KMS-11 (cell line): ENCODE measurements around the gene SLC35B3.
"Not testable (repeated sequence)": the region's sequence is repeated elsewhere in the genome, so short reads cannot be mapped to it uniquely, and the experiment has no call there.

ENCODE experiments used
- H2AFZ ChIP-seq: fragments of 200-600 bp; sonication (generic); 2 replicates; pipeline ENCODE4 v1.6.1; 2016; ENCODE audit warnings: antibody characterized with exemption, mixed run types, low read depth
- H3K27ac ChIP-seq: fragments of 200-600 bp; sonication (generic); 2 replicates; pipeline ENCODE4 v1.6.1; 2016; ENCODE audit warnings: mild to moderate bottlenecking, mixed run types
- H3K27me3 ChIP-seq: fragments of 200-600 bp; sonication (generic); 2 replicates; pipeline ENCODE4 v1.6.1; 2017; ENCODE audit warnings: mild to moderate bottlenecking, low read depth, mixed run types, moderate library complexity; ENCODE audit not compliant: insufficient read depth
- H3K36me3 ChIP-seq: fragments of 200-600 bp; sonication (generic); 2 replicates; pipeline ENCODE4 v1.6.1; 2017; ENCODE audit warnings: mild to moderate bottlenecking, mixed run types; ENCODE audit not compliant: insufficient read depth
- H3K4me1 ChIP-seq: fragments of 200-600 bp; sonication (generic); 2 replicates; pipeline ENCODE4 v1.6.1; 2016; ENCODE audit warnings: mild to moderate bottlenecking, low read depth, mixed run types; ENCODE audit not compliant: poor library complexity, severe bottlenecking
- H3K4me2 ChIP-seq: fragments of 200-600 bp; sonication (generic); 2 replicates; pipeline ENCODE4 v1.7.0; 2016; ENCODE audit warnings: mild to moderate bottlenecking, mixed run types
- H3K4me3 ChIP-seq: fragments of 200-600 bp; sonication (generic); IDR thresholded peaks from 2 replicates; pipeline ENCODE4 v1.6.1; 2017; ENCODE audit warnings: low read depth, low read length, mixed read lengths; ENCODE audit not compliant: insufficient read depth
- H3K79me2 ChIP-seq: fragments of 200-600 bp; sonication (generic); 2 replicates; pipeline ENCODE4 v1.6.1; 2016; ENCODE audit warnings: low read depth, mixed run types; ENCODE audit not compliant: insufficient read depth
- H3K9ac ChIP-seq: fragments of 200-600 bp; sonication (generic); 2 replicates; pipeline ENCODE4 v1.6.1; 2016; ENCODE audit warnings: mild to moderate bottlenecking, mixed run types
- H4K20me1 ChIP-seq: fragments of 200-600 bp; sonication (generic); 2 replicates; pipeline ENCODE4 v1.6.1; 2016; ENCODE audit warnings: mild to moderate bottlenecking, mixed run types; ENCODE audit not compliant: insufficient read depth
- TF ChIP-seq, protein P1 (sequence below): fragments of 200-600 bp; sonication (generic); conservative IDR thresholded peaks from 2 replicates; pipeline ENCODE4 v1.6.1; 2017; ENCODE audit warnings: low read depth, mild to moderate bottlenecking, antibody characterized with exemption, low read length, moderate library complexity, mixed read lengths

Gene SLC35B3

GRCh38 chr6:8432614-8433013, 2.7 kb downstream of the SLC35B3 start:
- peaks cover 12% of the 10 kb centered on the region for H3K79me2 ChIP-seq
- no peak overlapping the region for H2AFZ ChIP-seq
- no peak overlapping the region for H3K27ac ChIP-seq
- H3K27me3 ChIP-seq = no peaks in the 10 kb centered on the region
- no peak overlapping the region for H3K4me3 ChIP-seq
- H3K4me2 ChIP-seq = no peak overlapping the region
- H3K9ac ChIP-seq = no peak overlapping the region
- H4K20me1 ChIP-seq = no peaks in the 10 kb centered on the region
- no peaks in the 10 kb centered on the region for H3K36me3 ChIP-seq
- peaks cover 15% of the 10 kb centered on the region for H3K4me1 ChIP-seq
- TF ChIP-seq, protein P1, sequence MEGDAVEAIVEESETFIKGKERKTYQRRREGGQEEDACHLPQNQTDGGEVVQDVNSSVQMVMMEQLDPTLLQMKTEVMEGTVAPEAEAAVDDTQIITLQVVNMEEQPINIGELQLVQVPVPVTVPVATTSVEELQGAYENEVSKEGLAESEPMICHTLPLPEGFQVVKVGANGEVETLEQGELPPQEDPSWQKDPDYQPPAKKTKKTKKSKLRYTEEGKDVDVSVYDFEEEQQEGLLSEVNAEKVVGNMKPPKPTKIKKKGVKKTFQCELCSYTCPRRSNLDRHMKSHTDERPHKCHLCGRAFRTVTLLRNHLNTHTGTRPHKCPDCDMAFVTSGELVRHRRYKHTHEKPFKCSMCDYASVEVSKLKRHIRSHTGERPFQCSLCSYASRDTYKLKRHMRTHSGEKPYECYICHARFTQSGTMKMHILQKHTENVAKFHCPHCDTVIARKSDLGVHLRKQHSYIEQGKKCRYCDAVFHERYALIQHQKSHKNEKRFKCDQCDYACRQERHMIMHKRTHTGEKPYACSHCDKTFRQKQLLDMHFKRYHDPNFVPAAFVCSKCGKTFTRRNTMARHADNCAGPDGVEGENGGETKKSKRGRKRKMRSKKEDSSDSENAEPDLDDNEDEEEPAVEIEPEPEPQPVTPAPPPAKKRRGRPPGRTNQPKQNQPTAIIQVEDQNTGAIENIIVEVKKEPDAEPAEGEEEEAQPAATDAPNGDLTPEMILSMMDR = no peak

- no peak overlapping the region for H2AFZ ChIP-seq
- H3K4me2 ChIP-seq = no peak overlapping the region
- TF ChIP-seq, protein P1 = no peak
- H3K4me1 ChIP-seq = peaks cover 11% of the 10 kb centered on the region
- peaks cover 10% of the 10 kb centered on the region for H3K79me2 ChIP-seq
- H3K36me3 ChIP-seq = peaks cover 3% of the 10 kb centered on the region; the same call in 1 of the 2 replicates
- no peak overlapping the region for H3K27ac ChIP-seq
- no peaks in the 10 kb centered on the region for H4K20me1 ChIP-seq
- H3K27me3 ChIP-seq = no peaks in the 10 kb centered on the region
- no peak overlapping the region for H3K4me3 ChIP-seq
- no peak overlapping the region for H3K9ac ChIP-seq
Observed at GRCh38 chr6:8429821-8430220, 5.5 kb downstream of the SLC35B3 start.

DNA sequence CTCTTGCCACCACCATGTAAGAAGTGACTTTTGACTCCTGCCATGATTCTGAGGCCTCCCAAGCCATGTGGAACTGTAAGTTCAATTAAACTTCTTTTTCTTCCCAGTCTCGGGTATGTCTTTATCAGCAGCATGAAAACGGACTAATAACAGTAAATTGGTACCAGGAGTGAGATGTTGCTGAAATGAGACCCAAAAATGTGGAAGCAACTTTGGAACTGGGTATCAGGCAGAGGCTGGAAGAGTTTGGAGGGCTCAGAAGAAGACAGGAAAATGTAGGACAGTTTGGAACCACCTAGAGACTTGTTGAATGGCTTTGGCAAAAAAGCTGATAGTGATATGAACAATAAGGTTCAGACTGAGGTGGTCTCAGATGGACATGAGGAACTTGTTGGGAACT, 8.8 kb downstream of the SLC35B3 start:
- H3K27me3 ChIP-seq, H3K27ac ChIP-seq, H3K79me2 ChIP-seq, H2AFZ ChIP-seq, H4K20me1 ChIP-seq, H3K4me3 ChIP-seq, H3K4me1 ChIP-seq, H3K9ac ChIP-seq, H3K36me3 ChIP-seq, H3K4me2 ChIP-seq: not testable (repeated sequence)

GRCh38 chr6:8420031-8420588, 15.2 kb downstream of the SLC35B3 start:
- TF ChIP-seq, protein P1 = no peak
- Histone ChIP-seq H3K9ac (no peak overlapping the region), H3K4me2 (no peak overlapping the region), H3K4me1 (no peaks in the 10 kb centered on the region), H2AFZ (no peak overlapping the region), H4K20me1 (no peaks in the 10 kb centered on the region), H3K4me3 (no peak overlapping the region), H3K27ac (no peak overlapping the region), H3K27me3 (no peaks in the 10 kb centered on the region), H3K36me3 (peaks cover under 1% of the 10 kb centered on the region; the same call in 1 of the 2 replicates), H3K79me2 (no peaks in the 10 kb centered on the region)

GRCh38 chr6:8415913-8416312, 19.4 kb downstream of the SLC35B3 start:
- Histone ChIP-seq H3K4me3 (no peak overlapping the region), H3K36me3 (no peaks in the 10 kb centered on the region; the same call in 1 of the 2 replicates), H3K4me2 (no peak overlapping the region), H3K9ac (no peak overlapping the region), H3K27me3 (no peaks in the 10 kb centered on the region), H3K79me2 (no peaks in the 10 kb centered on the region), H3K4me1 (no peaks in the 10 kb centered on the region), H2AFZ (no peak overlapping the region), H3K27ac (no peak overlapping the region), H4K20me1 (no peaks in the 10 kb centered on the region)
- TF ChIP-seq, protein P1 = no peak
